Inflammatory macrophage treated with lipopolysaccharide for 1 hour (primary cell): ENCODE measurements around the gene DNM2.

ENCODE experiments used
- DNase-seq, 2 donors: peaks; one replicate each; pipeline ENCODE4 v3.0.0-alpha.2; 2020 to 2022

Gene DNM2

GRCh38 chr19:10691178-10691881 is 26.5 kb upstream of the DNM2 start:
- no peak for DNase-seq

- no peak for DNase-seq
These were observed 26.0 kb upstream of the DNM2 start for GRCh38 chr19:10691883-10692282.

- DNase-seq, result no peak
These were observed 25.1 kb upstream of the DNM2 start for GRCh38 chr19:10692673-10693264.

- no peak for DNase-seq
These were observed 23.1 kb upstream of the DNM2 start for GRCh38 chr19:10694706-10695307.

GRCh38 chr19:10695401-10696398 is 22.2 kb upstream of the DNM2 start:
- peak; percentile 95 to 96 for DNase-seq

- DNase-seq, result peak; percentile 38 to 87
These were observed 18.1 kb upstream of the DNM2 start for GRCh38 chr19:10699650-10700335.

- no peak for DNase-seq
These were observed 15.8 kb upstream of the DNM2 start for GRCh38 chr19:10701955-10702525.

GRCh38 chr19:10706990-10707389 is 10.9 kb upstream of the DNM2 start:
- DNase-seq, result peak; percentile 32 to 58

- no peak for DNase-seq
These were observed 10.4 kb upstream of the DNM2 start for GRCh38 chr19:10707440-10707839.

GRCh38 chr19:10708291-10708690 is 9.6 kb upstream of the DNM2 start:
- no peak for DNase-seq

GRCh38 chr19:10712045-10712444 is 5.8 kb upstream of the DNM2 start:
- no peak for DNase-seq

- no peak for DNase-seq
These were observed 5.1 kb upstream of the DNM2 start for GRCh38 chr19:10712754-10713153.

GRCh38 chr19:10713317-10713716 is 4.6 kb upstream of the DNM2 start:
- no peak for DNase-seq

- DNase-seq, result no peak
These were observed 874 bp upstream of the DNM2 start for GRCh38 chr19:10717054-10717355.

- DNase-seq, result peak in 1 of 2 donors; percentile 41
These were observed 622 bp downstream of the DNM2 start for GRCh38 chr19:10718205-10719196.

GRCh38 chr19:10719466-10719961 is 1.6 kb downstream of the DNM2 start:
- peak; percentile 40 to 50 for DNase-seq

GRCh38 chr19:10720607-10721125 is 2.8 kb downstream of the DNM2 start:
- no peak for DNase-seq

- DNase-seq, result no peak
These were observed 5.7 kb downstream of the DNM2 start for GRCh38 chr19:10723591-10723990.

GRCh38 chr19:10724573-10725071 is 6.7 kb downstream of the DNM2 start:
- DNase-seq, result no peak

- DNase-seq, result no peak
These were observed 7.5 kb downstream of the DNM2 start for GRCh38 chr19:10725415-10725814.
